DOHH2 (cell line): ENCODE results near the gene ITPRIP.

Experiments
- CTCF ChIP-seq: fragments of 200-600 bp; sonication (generic); IDR thresholded peaks from one replicate; pipeline ENCODE4 v1.5.1; 2014; ENCODE audit warnings: antibody characterized with exemption, mild to moderate bottlenecking, low read depth, low read length; ENCODE audit not compliant: poor library complexity, severe bottlenecking
- EZH2phosphoT487 ChIP-seq: fragments of 200-600 bp; sonication (generic); IDR thresholded peaks from 2 replicates; pipeline ENCODE4 v1.6.1; 2017; ENCODE audit warnings: borderline replicate concordance, mild to moderate bottlenecking, antibody characterized with exemption, low read length, moderate library complexity, mixed read lengths

GRCh38 chr10:104347295-104348045 lies 9.2 kb upstream of the ITPRIP start:
- TF ChIP-seq CTCF, result no peak
- TF ChIP-seq EZH2phosphoT487, result no peak
